Stimulated activated CD8-positive, alpha-beta memory T cell treated with anti-CD3 and anti-CD28 coated beads, Interleukin-7, amount 100 ng/mL, for 48 hours (primary cell): ENCODE data around the gene SLC8B1.

Experiments used
- DNase-seq, 2 donors: peaks; one replicate each; pipeline ENCODE4 v3.0.0-alpha.2; 2020; ENCODE audit warnings: low read depth in 1 of 2; ENCODE audit errors: extremely low read depth in 1 of 2

SLC8B1 gene

GRCh38 chr12:113249546-113249945 is 85.4 kb downstream of the SLC8B1 start:
- DNase-seq: no peak

DNA sequence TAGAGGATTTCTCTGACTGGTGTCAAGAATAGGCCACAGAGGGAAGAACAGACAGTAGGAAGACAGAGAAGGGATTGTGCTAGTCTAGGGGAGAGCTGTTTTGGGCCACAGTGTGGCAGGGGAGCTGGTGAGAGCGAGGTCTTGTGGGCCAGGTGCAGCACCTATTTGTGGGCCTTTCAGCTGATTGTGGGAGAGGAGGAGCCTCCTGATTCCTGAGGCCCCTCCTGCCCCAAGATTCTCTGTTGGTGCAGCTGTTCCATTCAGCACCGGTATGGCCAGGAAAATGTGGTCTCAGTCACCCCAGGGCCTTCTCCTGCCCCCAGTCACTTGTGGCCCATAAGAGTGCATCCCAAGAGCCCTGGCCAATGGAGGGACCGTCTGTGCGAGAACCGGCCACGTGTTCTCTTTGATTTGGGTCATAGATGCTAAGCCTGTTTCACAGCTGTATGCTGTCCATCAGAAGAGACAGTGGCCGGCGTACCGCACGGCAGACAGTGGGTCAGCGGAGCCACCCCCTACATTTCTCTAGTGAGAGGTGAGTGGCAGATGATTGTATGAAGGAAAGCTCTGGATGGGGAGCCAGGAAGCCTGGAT is 86.0 kb downstream of the SLC8B1 start:
- DNase-seq: no peak
